ENCODE data around the gene ZNRF2.
"Not testable (repeated sequence)": the region's sequence is repeated elsewhere in the genome, so short reads cannot be mapped to it uniquely, and the experiment has no call there.

Gene ZNRF2

GRCh38 chr7:30296304-30296703 lies 11.9 kb downstream of the ZNRF2 start:
- H3K27ac Mint-ChIP-seq, H3K4me3 Mint-ChIP-seq, H3K27me3 Mint-ChIP-seq, H3K9me3 Mint-ChIP-seq: not testable (repeated sequence)
- Mint-ChIP-seq H3K36me3 (peaks cover 15% of the 10 kb centered on the region), H3K4me1 (peaks cover 72% of the 10 kb centered on the region)
- peak; percentile 73 for ATAC-seq

GRCh38 chr7:30297499-30297898 lies 13.1 kb downstream of the ZNRF2 start:
- Mint-ChIP-seq H3K4me1 (peaks cover 65% of the 10 kb centered on the region), H3K27ac (peak overlapping the region; percentile 11)
- ATAC-seq, H3K27me3 Mint-ChIP-seq, H3K4me3 Mint-ChIP-seq, H3K36me3 Mint-ChIP-seq, H3K9me3 Mint-ChIP-seq: not testable (repeated sequence)

GRCh38 chr7:30298409-30298808 lies 14.0 kb downstream of the ZNRF2 start:
- H3K9me3 Mint-ChIP-seq, H3K27ac Mint-ChIP-seq, ATAC-seq, H3K36me3 Mint-ChIP-seq, H3K27me3 Mint-ChIP-seq, H3K4me3 Mint-ChIP-seq: not testable (repeated sequence)
- peaks cover 64% of the 10 kb centered on the region for H3K4me1 Mint-ChIP-seq

- no peak for ATAC-seq
- no peaks in the 10 kb centered on the region for H3K36me3 Mint-ChIP-seq
- H3K27me3 Mint-ChIP-seq, result no peaks in the 10 kb centered on the region
- H3K4me1 Mint-ChIP-seq, result peaks cover 57% of the 10 kb centered on the region
- H3K4me3 Mint-ChIP-seq, result no peak overlapping the region
- no peak overlapping the region for H3K27ac Mint-ChIP-seq
- H3K9me3 Mint-ChIP-seq, result no peaks in the 10 kb centered on the region
Measured at GRCh38 chr7:30301751-30302150, 17.4 kb downstream of the ZNRF2 start.

- no peaks in the 10 kb centered on the region for H3K9me3 Mint-ChIP-seq
- H3K4me3 Mint-ChIP-seq, result no peak overlapping the region
- peaks cover 54% of the 10 kb centered on the region for H3K4me1 Mint-ChIP-seq
- H3K36me3 Mint-ChIP-seq, result no peaks in the 10 kb centered on the region
- H3K27ac Mint-ChIP-seq, result no peak overlapping the region
- ATAC-seq, result no peak
- H3K27me3 Mint-ChIP-seq, result no peaks in the 10 kb centered on the region
Measured at GRCh38 chr7:30302656-30303311, 18.4 kb downstream of the ZNRF2 start.

GRCh38 chr7:30303312-30304039 lies 19.1 kb downstream of the ZNRF2 start:
- H3K9me3 Mint-ChIP-seq, result no peaks in the 10 kb centered on the region
- H3K36me3 Mint-ChIP-seq, result no peaks in the 10 kb centered on the region
- H3K4me3 Mint-ChIP-seq, result no peak overlapping the region
- no peaks in the 10 kb centered on the region for H3K27me3 Mint-ChIP-seq
- ATAC-seq, result no peak
- no peak overlapping the region for H3K27ac Mint-ChIP-seq
- peaks cover 55% of the 10 kb centered on the region for H3K4me1 Mint-ChIP-seq

- H3K27me3 Mint-ChIP-seq, result no peaks in the 10 kb centered on the region
- H3K36me3 Mint-ChIP-seq, result no peaks in the 10 kb centered on the region
- ATAC-seq, result no peak
- no peaks in the 10 kb centered on the region for H3K9me3 Mint-ChIP-seq
- no peak overlapping the region for H3K4me3 Mint-ChIP-seq
- peak overlapping the region; percentile 12 for H3K27ac Mint-ChIP-seq
- peaks cover 57% of the 10 kb centered on the region for H3K4me1 Mint-ChIP-seq
Measured at GRCh38 chr7:30304177-30304884, 19.9 kb downstream of the ZNRF2 start.

GRCh38 chr7:30306976-30307375 lies 22.6 kb downstream of the ZNRF2 start:
- Mint-ChIP-seq H3K27me3 (no peaks in the 10 kb centered on the region), H3K4me1 (peaks cover 61% of the 10 kb centered on the region), H3K4me3 (no peak overlapping the region), H3K9me3 (no peaks in the 10 kb centered on the region), H3K27ac (no peak overlapping the region), H3K36me3 (no peaks in the 10 kb centered on the region)
- ATAC-seq, result no peak

- Mint-ChIP-seq H3K9me3 (no peaks in the 10 kb centered on the region), H3K27me3 (no peaks in the 10 kb centered on the region), H3K27ac (no peak overlapping the region), H3K36me3 (no peaks in the 10 kb centered on the region), H3K4me1 (peaks cover 63% of the 10 kb centered on the region), H3K4me3 (no peak overlapping the region)
- peak; percentile 47 for ATAC-seq
Measured at GRCh38 chr7:30308389-30308788, 24.0 kb downstream of the ZNRF2 start.

- peak overlapping the region; percentile 20 for H3K4me3 Mint-ChIP-seq
- H3K27ac Mint-ChIP-seq, result peak overlapping the region; percentile 36
- H3K36me3 Mint-ChIP-seq, result no peaks in the 10 kb centered on the region
- peaks cover 62% of the 10 kb centered on the region for H3K4me1 Mint-ChIP-seq
- no peak for ATAC-seq
- no peaks in the 10 kb centered on the region for H3K27me3 Mint-ChIP-seq
- H3K9me3 Mint-ChIP-seq, result no peaks in the 10 kb centered on the region
Measured at GRCh38 chr7:30309302-30309701, 24.9 kb downstream of the ZNRF2 start.

- Mint-ChIP-seq H3K36me3 (no peaks in the 10 kb centered on the region), H3K27ac (peak overlapping the region; percentile 36), H3K4me1 (peaks cover 59% of the 10 kb centered on the region), H3K9me3 (no peaks in the 10 kb centered on the region), H3K27me3 (no peaks in the 10 kb centered on the region), H3K4me3 (no peak overlapping the region)
- no peak for ATAC-seq
Measured at GRCh38 chr7:30309842-30310435, 25.5 kb downstream of the ZNRF2 start.

- Mint-ChIP-seq H3K36me3 (no peaks in the 10 kb centered on the region), H3K9me3 (peaks cover 2% of the 10 kb centered on the region), H3K27me3 (no peaks in the 10 kb centered on the region)
Measured at GRCh38 chr7:30310674-30311362, 26.4 kb downstream of the ZNRF2 start.

GRCh38 chr7:30312178-30312577 lies 27.8 kb downstream of the ZNRF2 start:
- no peak overlapping the region for H3K4me3 Mint-ChIP-seq
- no peak for ATAC-seq
- no peaks in the 10 kb centered on the region for H3K36me3 Mint-ChIP-seq
- peaks cover 2% of the 10 kb centered on the region for H3K9me3 Mint-ChIP-seq
- H3K27me3 Mint-ChIP-seq, result no peaks in the 10 kb centered on the region
- peaks cover 56% of the 10 kb centered on the region for H3K4me1 Mint-ChIP-seq
- no peak overlapping the region for H3K27ac Mint-ChIP-seq

More at GRCh38 chr7:30310674-30311362, 26.4 kb downstream of the ZNRF2 start:
- Mint-ChIP-seq H3K4me3 (no peak overlapping the region), H3K27ac (peak overlapping the region; percentile 36), H3K4me1 (peaks cover 56% of the 10 kb centered on the region)
- ATAC-seq, result no peak

- Mint-ChIP-seq H3K27ac (peak overlapping the region; percentile 31), H3K9me3 (peaks cover 2% of the 10 kb centered on the region), H3K36me3 (no peaks in the 10 kb centered on the region), H3K27me3 (no peaks in the 10 kb centered on the region), H3K4me1 (peaks cover 59% of the 10 kb centered on the region), H3K4me3 (no peak overlapping the region)
- ATAC-seq, result no peak
Measured at GRCh38 chr7:30313348-30313747, 29.0 kb downstream of the ZNRF2 start.

GRCh38 chr7:30313793-30314192 lies 29.4 kb downstream of the ZNRF2 start:
- no peaks in the 10 kb centered on the region for H3K36me3 Mint-ChIP-seq
- H3K9me3 Mint-ChIP-seq, result peaks cover 2% of the 10 kb centered on the region
- peak overlapping the region; percentile 31 for H3K27ac Mint-ChIP-seq
- ATAC-seq, result no peak
- no peaks in the 10 kb centered on the region for H3K27me3 Mint-ChIP-seq
- no peak overlapping the region for H3K4me3 Mint-ChIP-seq
- peaks cover 62% of the 10 kb centered on the region for H3K4me1 Mint-ChIP-seq
